Stimulated activated CD8-positive, alpha-beta memory T cell treated with anti-CD3 and anti-CD28 coated beads, Interleukin-15, amount 100 ng/mL, for 24 hours (primary cell): ENCODE measurements around the gene GNPTG.

Experiments used
- DNase-seq: peaks from one replicate; pipeline ENCODE4 v3.0.0-alpha.2; 2020; ENCODE audit warnings: low read depth

Gene GNPTG

GRCh38 chr16:1333854-1334700 lies 17.7 kb upstream of the GNPTG start:
- DNase-seq, result no peak

- DNase-seq, result no peak
Measured at GRCh38 chr16:1334739-1335138, 17.0 kb upstream of the GNPTG start.

- no peak for DNase-seq
Measured at GRCh38 chr16:1335211-1335971, 16.3 kb upstream of the GNPTG start.

- no peak for DNase-seq
Measured at GRCh38 chr16:1335996-1336395, 15.7 kb upstream of the GNPTG start.

- no peak for DNase-seq
Measured at GRCh38 chr16:1336619-1337018, 15.1 kb upstream of the GNPTG start.

- no peak for DNase-seq
Measured at GRCh38 chr16:1337486-1337885, 14.2 kb upstream of the GNPTG start.

- no peak for DNase-seq
Measured at GRCh38 chr16:1338119-1338730, 13.5 kb upstream of the GNPTG start.

GRCh38 chr16:1338855-1339675 lies 12.7 kb upstream of the GNPTG start:
- no peak for DNase-seq

GRCh38 chr16:1340730-1341494 lies 10.8 kb upstream of the GNPTG start:
- DNase-seq, result no peak

GRCh38 chr16:1341495-1342420 lies 10.0 kb upstream of the GNPTG start:
- no peak for DNase-seq

- DNase-seq, result peak; percentile 78
Measured at GRCh38 chr16:1342526-1343427, 9.0 kb upstream of the GNPTG start.

- DNase-seq, result no peak
Measured at GRCh38 chr16:1343428-1344242, 8.1 kb upstream of the GNPTG start.

- no peak for DNase-seq
Measured at GRCh38 chr16:1344499-1344898, 7.2 kb upstream of the GNPTG start.

- no peak for DNase-seq
Measured at GRCh38 chr16:1345087-1345486, 6.6 kb upstream of the GNPTG start.

GRCh38 chr16:1345651-1346421 lies 5.9 kb upstream of the GNPTG start:
- DNase-seq, result no peak

- DNase-seq, result no peak
Measured at GRCh38 chr16:1346422-1347285, 5.1 kb upstream of the GNPTG start.
